Measurements from ENCODE around the gene SEC61B.

- no peak for TF ChIP-seq YY1 (IDR thresholded peaks at IDR 0.05; ENCODE audit: insufficient read depth, insufficient read length)
- no peak for TF ChIP-seq ZNF274 (IDR thresholded peaks at IDR 0.05; ENCODE audit: low read depth, low read length)
These were observed 36.8 kb upstream of the SEC61B start for GRCh38 chr9:99185348-99185632.
